NCI-H446 treated with DMSO at 0.1 percent for 48 hours (cell line): ENCODE data around the gene FAM114A1.
"Not testable (repeated sequence)": the region's sequence is repeated elsewhere in the genome, so short reads cannot be mapped to it uniquely, and the experiment has no call there.

Experiments
- DNase-seq: peaks from one replicate; lab custom pipeline; 2025; lab: John Stamatoyannopoulos, UW

The FAM114A1 gene

DNA sequence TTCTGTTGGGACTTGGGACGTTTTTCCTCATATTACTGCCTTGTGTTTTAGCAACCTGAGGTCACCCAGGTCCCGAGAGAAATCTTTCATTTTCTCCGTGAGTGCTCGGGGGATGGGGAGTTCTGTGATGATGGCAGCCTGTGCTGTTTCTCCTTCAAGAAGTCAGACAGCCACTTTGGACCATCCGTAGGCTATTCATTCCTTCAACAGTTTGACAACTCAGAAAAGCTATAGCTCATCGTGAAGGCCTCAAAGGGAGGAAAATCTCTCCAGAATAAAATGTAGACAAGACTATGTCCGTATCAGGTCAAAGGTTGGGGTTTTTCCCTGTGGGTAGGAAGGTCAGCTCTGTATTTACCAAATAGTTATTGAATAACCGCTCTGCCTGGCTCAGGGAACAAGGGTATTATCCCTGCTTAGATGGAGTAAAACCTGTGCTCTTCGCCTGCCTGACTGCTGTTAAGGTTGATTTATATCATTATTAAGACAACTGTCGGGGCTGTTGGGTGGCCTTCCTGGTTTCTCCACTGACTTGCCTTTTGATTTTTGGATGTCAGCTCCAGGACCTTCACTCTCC lies 36.6 kb downstream of the FAM114A1 start:
- DNase-seq, result no peak

- DNase-seq, result no peak
These were observed 37.1 kb downstream of the FAM114A1 start for GRCh38 chr4:38904682-38905081.

GRCh38 chr4:38905652-38906385 lies 38.2 kb downstream of the FAM114A1 start:
- DNase-seq, result no peak

GRCh38 chr4:38907696-38908270 lies 40.2 kb downstream of the FAM114A1 start:
- DNase-seq, result no peak

GRCh38 chr4:38909015-38909414 lies 41.4 kb downstream of the FAM114A1 start:
- no peak for DNase-seq

DNA sequence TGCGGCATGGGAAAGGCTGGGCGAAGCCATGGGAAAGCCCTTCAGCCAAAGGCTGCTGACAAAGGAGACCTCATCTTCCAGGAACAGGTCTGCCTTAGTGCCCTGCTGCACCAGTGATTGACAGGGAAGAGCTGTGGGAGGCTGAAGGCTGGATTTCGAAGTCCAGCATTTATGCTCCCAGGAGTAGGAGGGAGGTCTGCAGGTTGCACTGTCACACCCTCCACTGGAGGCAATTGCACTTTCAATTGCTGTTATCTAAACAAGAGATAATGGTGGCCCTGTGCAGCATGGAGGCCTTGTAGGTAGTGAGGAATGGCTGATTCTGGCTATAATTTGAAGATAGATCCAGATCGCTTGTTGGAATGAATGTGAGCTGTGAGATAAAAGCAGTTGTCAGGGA lies 43.7 kb downstream of the FAM114A1 start:
- DNase-seq, result no peak

DNA sequence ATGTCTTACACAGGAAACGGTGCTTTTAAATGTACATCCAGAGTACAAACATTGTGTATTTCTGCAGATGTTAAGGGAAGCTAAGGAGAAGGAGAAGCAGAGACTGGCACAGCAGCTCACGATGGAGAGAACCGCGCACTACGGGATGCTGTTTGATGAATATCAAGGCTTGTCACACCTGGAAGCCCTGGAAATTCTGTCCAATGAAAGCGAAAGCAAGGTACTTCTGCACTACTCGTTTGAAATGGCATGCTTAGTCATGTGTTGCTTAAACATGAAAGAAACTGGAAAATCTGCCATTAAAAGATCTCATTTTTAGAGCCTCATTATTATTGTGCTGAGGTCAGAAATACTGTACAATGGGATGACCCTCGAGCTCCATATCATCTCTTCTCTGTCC lies 47.2 kb downstream of the FAM114A1 start:
- no peak for DNase-seq

GRCh38 chr4:38916267-38916666 lies 48.7 kb downstream of the FAM114A1 start:
- not testable (repeated sequence) for DNase-seq

- DNase-seq, result no peak
These were observed 49.9 kb downstream of the FAM114A1 start for GRCh38 chr4:38917481-38918025.

DNA sequence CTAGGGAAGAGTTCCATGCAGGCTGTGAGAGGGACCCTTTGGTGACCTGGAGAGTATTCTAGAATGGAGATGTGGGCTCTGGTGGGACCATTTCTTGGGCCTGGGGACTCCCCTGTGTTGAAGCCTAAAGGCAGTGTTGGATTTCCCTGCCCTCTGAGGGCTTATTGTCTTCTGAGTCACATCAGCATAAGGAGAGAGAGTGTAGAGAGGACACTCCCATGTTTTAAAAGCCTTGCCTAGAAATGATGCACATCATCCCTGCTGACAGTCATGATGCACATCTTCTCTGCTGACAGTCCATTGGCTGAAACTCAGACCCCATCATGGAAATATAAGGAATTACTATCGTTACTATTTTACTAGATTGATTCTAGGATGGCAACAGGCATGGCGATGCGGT lies 51.9 kb downstream of the FAM114A1 start:
- no peak for DNase-seq

- DNase-seq, result no peak
These were observed 52.6 kb downstream of the FAM114A1 start for GRCh38 chr4:38920186-38920585.

GRCh38 chr4:38920677-38921076 lies 53.1 kb downstream of the FAM114A1 start:
- DNase-seq, result no peak

DNA sequence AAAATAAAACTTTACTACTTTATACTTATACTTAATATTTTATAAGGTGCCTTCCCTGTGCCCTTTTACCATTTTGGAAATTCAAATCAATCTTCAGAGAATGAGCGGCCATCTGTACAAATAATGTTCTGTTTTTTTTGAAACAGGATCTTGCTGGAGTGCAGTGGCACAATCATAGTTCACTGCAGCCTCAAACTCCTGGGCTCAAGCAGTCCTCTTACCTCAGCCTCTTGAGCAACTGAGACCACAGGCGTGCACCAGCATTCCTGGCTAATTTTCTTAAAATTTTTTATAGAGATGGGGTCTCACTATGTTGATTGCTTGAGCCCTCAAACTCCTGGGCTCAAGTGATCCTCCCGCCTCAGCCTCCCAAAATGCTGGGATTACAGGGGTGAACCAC lies 53.5 kb downstream of the FAM114A1 start:
- no peak for DNase-seq

DNA sequence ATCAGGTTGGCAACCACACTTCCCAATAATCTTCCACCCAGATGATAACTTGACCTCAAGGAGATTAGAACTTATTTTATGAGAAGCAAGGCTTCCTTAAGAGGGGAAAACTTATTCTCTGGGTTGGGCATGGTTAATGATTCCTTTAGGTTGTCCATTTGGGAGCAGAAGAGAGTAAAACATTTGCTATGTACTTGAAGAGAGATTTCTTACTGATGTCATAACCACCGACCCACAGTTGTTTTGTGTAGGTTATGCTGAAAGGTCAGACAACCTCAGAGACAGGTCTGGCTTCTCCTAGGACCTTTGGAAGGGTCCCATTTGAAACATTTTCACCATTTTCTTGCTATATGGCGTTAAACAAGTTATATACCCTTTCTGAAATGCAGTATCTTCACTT lies 56.1 kb downstream of the FAM114A1 start:
- DNase-seq, result no peak

DNA sequence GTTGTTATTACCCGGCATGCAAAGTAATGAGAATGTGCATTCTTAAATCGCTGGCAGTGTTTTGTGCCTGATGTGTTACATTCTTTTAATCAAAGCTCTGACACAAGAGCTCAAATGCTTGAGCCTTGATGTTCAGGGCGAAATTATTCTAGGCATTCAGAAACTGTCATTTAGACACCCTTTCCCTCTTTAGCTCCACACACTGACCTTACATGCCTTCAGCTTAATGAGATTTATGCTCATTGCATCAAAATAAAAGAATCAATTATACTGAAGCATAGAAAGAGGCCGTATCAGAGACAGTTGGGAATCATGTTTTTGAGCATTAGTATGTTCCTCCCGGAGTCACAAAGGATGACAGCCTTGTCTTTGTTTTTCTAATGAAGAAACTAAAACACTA lies 56.7 kb downstream of the FAM114A1 start:
- DNase-seq, result no peak

DNA sequence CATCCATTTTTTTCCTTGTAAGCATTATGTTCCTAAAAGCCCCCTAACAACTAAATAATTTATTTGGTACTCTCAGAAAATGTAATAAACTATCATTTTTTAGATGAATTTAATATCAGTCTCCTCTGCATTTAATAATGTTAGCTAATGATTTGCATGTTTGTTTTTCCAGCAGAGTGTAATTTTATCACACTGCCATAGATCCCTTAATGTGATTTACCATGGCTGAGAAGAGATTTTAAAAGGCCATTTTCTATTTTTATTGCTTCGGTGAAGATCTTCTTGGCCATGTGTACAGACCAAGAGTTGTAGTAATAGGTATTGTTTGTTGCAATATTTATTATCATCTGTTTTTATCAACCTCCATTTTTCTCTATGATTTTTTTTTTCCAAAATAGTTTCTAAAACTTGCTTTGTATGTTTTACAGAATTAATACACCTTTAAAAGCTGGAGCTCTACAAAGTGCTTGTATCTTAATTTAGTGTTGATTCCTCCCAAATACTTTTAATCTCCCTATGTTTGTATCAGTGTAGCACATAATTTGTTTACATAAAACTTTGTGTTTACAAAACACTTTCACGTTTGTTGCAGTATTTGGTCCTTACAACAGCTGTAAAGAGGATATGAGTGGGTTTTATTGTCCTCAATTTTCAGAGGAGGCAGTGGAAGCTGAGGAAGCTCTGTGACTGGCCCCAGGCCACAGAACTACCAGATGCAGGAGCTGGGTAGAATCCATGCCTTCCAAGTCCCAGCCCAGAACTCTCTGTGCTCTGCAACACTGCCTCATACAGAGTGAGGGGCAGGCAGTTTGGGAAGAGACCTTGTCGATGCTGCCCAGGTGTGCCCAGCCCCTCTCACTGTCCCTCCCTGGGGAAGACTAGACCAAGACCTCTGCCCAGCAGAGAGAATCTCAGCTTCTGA lies 58.1 kb downstream of the FAM114A1 start:
- DNase-seq, result no peak

DNA sequence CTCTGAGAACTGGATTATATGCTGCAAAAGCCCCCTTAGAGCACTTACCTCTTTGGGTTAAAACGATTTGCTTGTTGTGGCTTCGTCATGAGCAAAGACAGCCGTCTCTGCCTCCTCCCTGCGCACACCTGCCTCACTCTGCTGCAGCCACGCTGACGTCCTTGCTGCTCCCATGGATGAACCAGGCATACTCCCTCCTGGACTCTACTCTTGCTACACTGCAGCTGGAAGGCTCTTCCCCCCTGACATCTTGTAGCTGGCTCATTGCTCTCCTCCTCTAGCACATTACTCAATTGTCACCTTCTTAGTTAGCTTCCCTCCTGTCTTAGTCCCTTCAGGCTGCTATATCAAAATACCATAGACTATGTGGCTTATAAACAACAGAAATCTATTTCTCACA lies 59.3 kb downstream of the FAM114A1 start:
- DNase-seq, result no peak

DNA sequence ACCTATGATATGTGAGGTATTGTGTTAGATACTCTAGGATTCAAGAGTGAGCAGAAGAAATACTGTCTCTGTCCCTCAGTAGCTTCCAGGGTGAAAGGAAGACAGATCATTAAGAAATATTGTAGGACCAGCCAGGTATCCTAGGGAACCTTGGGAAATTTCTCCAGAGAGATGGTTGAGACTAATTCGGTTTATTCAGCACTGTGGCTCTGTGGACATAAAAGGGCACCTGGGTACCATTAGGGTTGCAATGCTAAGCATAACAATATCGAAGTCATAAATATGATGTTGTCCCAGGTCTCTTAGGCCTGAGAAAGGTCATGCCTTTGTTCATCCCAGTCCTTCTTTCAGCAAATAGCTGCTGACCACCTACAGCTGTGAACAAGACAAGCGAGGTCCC lies 61.0 kb downstream of the FAM114A1 start:
- no peak for DNase-seq

- DNase-seq, result no peak
These were observed 61.4 kb downstream of the FAM114A1 start for GRCh38 chr4:38928974-38929373.

- no peak for DNase-seq
These were observed 62.6 kb downstream of the FAM114A1 start for GRCh38 chr4:38930204-38930603.

DNA sequence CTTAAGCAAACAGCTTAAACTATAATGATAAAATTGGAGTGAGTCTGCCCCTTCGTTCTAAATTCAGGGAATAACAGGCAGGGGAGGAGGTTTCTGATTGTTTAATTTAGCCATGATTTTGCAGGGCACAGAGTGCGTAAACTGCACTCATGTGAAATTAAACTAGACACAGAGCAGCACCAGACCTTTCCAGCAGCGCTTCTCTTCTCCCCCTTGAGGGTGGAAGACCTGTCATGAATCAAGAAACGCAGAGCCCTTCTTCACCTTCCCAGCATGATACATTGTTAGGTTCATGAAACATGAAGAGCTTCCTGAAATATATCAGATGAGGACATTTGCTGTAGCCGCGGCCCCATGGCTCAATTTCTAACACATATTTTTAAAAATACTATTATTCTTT lies 63.1 kb downstream of the FAM114A1 start:
- DNase-seq, result no peak

- DNase-seq, result no peak
These were observed 63.5 kb downstream of the FAM114A1 start for GRCh38 chr4:38931125-38931524.
